ENCODE results near the gene MRPL4.
"Not testable (repeated sequence)": the region's sequence is repeated elsewhere in the genome, so short reads cannot be mapped to it uniquely, and the experiment has no call there.

Gene MRPL4

DNA sequence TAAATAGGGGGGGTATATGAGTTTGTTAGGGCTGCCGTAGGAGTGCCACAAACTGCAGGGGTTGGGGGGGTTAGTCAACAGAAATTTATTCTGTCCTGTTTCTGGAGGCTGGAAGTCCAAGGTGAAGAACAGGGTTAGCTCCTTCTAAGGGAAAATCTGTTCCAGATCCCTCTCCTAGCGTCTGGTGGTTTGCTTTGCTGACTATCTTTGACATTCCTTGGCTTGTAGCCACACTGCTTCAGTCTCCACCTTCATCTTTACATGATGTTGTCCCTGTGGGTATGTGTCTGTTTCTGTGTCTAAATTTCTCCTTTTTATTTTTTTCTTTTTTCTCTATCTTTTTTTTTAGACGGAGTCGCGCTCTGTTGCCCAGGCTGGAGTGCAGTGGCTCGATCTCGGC, 10.8 kb downstream of the MRPL4 start:
- no peak for DNase-seq (ENCODE audit: low spot score)

DNA sequence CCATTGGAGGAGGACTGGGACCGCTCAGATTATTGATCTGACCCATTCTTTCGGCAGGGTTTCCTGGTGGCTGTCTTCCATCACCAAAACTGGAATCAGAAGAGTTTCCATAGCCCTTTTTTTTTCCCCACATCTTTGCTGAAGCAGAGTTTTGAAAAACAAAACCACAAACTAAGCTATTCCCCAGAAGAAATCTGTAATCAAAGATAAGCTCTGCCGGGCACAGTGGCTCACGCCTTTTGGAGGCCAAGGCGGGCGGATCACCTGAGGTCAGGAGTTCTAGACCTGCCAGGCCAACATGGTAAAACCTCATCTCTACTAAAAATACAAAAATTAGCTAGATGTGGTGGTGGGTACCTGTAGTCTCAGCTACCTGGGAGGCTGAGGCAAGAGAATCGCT, 14.7 kb downstream of the MRPL4 start:
- DNase-seq (ENCODE audit: low spot score), result no peak

- no peak for DNase-seq (ENCODE audit: low spot score)
Measured at GRCh38 chr19:10268071-10268470, 16.1 kb downstream of the MRPL4 start.

DNA sequence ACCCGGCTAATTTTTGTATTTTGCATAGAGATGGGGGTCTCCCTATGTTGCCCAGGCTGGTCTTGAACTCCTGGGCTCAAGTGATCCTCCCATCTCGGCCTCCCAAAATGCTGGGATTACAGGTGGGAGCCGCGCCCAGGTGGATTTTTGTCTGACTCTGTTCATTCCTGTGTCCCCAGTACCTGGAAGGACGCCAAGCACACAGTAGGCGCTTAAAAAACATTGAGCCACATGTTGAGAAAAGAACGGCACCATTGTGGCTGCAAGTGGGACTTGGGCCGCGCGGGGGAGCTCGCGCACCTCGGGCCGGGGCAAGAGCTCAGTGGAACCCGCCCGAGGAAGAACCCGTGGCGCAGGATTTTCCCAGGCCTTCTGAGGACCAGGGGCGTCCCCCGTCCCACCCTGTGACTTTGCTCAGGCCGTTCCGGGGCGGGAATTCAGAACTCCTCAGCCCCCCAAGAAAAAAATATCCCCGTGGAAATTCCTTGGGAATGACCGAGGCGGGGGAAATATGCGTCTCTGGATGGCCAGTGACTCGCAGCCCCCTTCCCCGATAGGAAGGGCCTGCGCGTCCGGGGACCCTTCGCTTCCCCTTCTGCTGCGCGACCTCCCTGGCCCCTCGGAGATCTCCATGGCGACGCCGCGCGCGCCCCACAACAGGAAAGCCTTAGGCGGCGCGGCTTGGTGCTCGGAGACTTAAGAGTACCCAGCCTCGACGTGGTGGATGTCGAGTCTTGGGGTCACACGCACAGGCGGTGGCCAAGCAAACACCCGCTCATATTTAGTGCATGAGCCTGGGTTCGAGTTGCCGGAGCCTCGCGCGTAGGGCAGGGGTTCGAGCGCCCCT, 17.5 kb downstream of the MRPL4 start:
- peak; percentile 56 for DNase-seq (ENCODE audit: low spot score)

DNA sequence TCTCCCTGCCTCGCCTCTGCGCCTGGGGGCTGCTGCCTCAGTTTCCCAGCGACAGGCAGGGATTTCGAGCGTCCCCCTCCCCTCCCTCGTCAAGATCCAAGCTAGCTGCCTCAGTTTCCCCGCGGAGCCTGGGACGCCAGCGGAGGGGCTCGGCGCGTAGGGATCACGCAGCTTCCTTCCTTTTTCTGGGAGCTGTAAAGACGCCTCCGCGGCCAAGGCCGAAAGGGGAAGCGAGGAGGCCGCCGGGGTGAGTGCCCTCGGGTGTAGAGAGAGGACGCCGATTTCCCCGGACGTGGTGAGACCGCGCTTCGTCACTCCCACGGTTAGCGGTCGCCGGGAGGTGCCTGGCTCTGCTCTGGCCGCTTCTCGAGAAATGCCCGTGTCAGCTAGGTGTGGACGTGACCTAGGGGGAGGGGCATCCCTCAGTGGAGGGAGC, 18.2 kb downstream of the MRPL4 start:
- peak; percentile 39 for DNase-seq (ENCODE audit: low spot score)

DNA sequence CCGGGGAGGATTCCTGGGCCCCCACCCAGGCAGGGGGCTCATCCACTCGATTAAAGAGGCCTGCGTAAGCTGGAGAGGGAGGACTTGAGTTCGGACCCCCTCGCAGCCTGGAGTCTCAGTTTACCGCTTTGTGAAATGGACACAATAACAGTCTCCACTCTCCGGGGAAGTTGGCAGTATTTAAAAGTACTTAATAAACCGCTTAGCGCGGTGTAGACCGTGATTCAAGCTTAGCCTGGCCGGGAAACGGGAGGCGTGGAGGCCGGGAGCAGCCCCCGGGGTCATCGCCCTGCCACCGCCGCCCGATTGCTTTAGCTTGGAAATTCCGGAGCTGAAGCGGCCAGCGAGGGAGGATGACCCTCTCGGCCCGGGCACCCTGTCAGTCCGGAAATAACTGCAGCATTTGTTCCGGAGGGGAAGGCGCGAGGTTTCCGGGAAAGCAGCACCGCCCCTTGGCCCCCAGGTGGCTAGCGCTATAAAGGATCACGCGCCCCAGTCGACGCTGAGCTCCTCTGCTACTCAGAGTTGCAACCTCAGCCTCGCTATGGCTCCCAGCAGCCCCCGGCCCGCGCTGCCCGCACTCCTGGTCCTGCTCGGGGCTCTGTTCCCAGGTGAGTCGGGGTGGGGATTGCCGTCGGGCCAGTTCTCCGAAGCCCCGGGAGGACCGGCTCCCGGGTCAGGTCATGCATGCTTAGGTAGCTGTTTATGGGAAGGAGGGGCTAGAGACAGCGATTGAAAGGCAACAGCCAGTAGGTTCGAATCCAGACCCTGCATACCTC, 18.8 kb downstream of the MRPL4 start, which contains the start of gene ICAM1:
Gene ICAM1 (plus strand): TSS at position 505 of the 779 bp plus-strand sequence. CDS start 40 bp downstream, at position 545.
- peak; percentile 35 for DNase-seq (ENCODE audit: low spot score)

- peak; percentile 30 for DNase-seq (ENCODE audit: low spot score)
Measured at GRCh38 chr19:10271543-10272086, 19.6 kb downstream of the MRPL4 start.

DNA sequence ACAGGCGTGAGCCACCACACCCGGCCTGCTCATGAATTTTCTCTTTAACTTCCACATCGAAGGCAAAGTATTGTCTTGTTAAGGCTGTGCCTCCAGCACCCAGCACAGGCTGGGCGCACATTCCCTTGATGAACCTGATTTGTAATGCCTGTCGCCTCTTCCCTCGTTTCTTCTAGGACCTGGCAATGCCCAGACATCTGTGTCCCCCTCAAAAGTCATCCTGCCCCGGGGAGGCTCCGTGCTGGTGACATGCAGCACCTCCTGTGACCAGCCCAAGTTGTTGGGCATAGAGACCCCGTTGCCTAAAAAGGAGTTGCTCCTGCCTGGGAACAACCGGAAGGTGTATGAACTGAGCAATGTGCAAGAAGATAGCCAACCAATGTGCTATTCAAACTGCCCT, 22.6 kb downstream of the MRPL4 start:
- no peak for DNase-seq (ENCODE audit: low spot score)

DNA sequence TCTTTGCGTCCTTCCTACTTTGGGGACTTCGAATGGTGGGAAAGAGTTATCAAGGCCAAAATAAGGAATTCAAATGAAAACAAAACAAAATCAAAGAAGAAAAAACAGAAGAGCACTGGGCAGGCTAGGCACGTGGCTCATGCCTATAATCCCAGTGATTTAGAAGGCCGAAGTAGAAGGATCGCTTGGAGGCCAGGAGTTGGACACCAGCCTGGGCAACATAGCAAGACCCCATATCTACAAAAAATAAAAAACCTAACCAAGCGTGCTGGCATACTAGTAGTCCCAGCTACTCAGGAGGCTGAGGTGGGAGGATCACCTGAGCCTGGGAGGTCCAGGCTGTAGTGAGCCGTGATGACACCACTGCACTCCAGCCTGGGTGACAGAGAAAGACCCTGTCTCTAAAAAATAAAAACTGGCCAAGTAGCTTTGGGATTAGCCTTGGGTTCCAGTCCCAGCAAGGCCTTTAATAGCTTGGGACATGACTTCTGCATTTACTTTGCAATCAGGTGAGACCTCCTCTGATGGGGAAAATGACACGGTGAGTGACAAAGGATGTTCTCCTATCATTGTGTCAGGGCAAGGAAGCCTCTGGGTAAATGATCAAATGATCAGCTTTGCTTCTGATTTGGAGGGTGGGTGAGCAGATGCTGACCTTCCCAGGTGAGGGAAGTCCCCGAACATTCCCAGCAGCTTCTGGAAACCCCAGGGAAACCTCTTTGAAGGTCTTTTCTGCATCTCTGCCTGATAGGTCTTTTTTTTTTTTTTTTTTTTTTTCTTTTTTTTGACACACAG, 26.0 kb downstream of the MRPL4 start:
- no peak for DNase-seq (ENCODE audit: low spot score)

DNA sequence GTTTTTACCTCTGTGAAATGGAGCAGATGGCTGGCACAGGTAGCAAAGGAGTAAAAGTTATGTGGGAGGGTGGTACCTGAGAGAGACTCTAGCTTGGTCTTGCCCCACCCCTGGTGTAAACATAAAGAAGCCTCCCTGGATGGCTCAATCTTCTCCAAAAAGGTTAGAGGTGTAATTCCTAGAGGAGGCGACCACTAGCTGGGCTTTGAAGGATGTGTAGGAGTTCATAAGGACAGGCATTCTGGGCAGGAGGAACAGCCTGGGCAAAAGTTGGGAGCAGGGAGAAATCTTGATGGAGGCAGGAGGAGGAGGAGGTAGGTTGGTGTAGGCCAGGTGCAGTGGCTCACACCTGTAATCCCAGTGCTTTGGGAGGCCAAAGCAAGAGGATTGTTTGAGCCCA, 26.9 kb downstream of the MRPL4 start:
- no peak for DNase-seq (ENCODE audit: low spot score)

DNA sequence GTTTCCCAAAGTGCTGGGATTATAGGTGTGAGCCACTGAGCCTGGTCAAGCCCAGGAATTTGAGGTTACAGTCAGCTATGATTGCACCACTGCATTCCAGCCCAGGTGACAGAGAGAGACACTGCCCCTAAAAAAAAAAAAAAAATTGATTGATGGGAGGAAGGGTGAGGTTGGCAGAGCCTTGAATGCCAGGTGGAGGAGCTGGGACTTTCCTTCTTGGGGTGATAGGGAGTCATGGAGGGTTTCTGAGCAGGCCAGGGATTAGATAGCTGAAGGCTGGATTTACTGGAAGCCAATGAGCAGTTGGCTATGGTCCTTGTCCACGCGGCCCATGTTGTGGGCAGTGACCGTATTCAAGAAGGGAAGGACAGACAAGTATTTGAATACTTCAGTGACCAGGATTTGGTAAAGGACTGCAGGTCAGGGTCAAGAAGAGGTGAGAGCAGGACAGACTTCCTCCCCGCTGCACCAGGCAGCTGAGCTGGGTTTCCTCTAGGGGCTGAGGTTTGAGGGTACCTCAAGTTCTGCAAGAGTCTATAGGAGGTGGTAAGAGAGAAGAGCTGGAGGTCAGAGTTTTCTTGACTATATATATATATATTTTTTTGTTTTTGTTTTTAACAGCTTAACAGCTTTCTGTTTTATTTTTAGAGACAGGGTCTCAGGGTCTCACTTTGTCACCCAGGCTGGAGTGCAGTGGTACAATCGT, 27.9 kb downstream of the MRPL4 start:
- DNase-seq (ENCODE audit: low spot score), result no peak

- DNase-seq (ENCODE audit: low spot score), result not testable (repeated sequence)
Measured at GRCh38 chr19:10282043-10282442, 30.0 kb downstream of the MRPL4 start.

DNA sequence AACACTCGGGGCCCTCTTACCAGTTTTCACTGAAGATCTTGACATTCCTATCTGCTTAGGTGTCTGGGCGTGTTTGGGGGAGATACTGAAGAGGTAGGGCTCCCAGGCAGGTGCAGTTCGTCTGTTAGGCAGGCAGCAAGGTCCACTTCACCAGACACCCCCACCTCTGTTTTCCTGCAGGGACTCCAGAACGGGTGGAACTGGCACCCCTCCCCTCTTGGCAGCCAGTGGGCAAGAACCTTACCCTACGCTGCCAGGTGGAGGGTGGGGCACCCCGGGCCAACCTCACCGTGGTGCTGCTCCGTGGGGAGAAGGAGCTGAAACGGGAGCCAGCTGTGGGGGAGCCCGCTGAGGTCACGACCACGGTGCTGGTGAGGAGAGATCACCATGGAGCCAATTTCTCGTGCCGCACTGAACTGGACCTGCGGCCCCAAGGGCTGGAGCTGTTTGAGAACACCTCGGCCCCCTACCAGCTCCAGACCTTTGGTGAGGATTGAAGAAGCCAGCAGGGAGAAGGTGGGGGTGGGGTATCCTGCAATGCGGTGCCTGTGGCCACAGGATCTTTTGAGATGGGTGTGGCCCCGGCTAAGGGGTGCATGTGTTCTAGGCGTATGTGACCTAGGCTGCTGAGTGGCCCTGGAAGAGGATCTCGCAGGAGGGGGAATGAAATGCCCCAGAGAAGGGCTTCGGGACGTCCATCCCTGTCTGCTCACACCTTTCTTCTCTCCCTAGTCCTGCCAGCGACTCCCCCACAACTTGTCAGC, 31.5 kb downstream of the MRPL4 start:
- DNase-seq (ENCODE audit: low spot score), result no peak

GRCh38 chr19:10284065-10284959, 32.3 kb downstream of the MRPL4 start:
- DNase-seq (ENCODE audit: low spot score), result no peak

DNA sequence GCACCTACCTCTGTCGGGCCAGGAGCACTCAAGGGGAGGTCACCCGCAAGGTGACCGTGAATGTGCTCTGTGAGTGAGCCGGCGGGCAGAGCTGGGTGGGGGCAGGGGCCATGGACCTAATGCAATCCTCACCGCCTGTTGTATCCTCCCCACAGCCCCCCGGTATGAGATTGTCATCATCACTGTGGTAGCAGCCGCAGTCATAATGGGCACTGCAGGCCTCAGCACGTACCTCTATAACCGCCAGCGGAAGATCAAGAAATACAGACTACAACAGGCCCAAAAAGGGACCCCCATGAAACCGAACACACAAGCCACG, 32.9 kb downstream of the MRPL4 start:
- DNase-seq (ENCODE audit: low spot score), result no peak

DNA sequence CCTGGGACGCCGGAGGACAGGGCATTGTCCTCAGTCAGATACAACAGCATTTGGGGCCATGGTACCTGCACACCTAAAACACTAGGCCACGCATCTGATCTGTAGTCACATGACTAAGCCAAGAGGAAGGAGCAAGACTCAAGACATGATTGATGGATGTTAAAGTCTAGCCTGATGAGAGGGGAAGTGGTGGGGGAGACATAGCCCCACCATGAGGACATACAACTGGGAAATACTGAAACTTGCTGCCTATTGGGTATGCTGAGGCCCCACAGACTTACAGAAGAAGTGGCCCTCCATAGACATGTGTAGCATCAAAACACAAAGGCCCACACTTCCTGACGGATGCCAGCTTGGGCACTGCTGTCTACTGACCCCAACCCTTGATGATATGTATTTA, 33.4 kb downstream of the MRPL4 start:
- DNase-seq (ENCODE audit: low spot score), result no peak

- no peak for DNase-seq (ENCODE audit: low spot score)
Measured at GRCh38 chr19:10286803-10287737, 35.1 kb downstream of the MRPL4 start, which contains the start of gene ICAM4. Gene ICAM4, plus strand, starts transcription at chr19:10286955. Its CDS starts 58 bp downstream, at chr19:10287013.

GRCh38 chr19:10288662-10289166, 36.7 kb downstream of the MRPL4 start:
- DNase-seq (ENCODE audit: low spot score), result no peak
